WTC11 (cell line): Measurements from ENCODE around the gene PTAR1. TPM values are rescaled to one million over a fixed set of nuclear protein-coding genes. Genes with fewer than 3 reads are reported as not detected.
A peak's percentile ranks its signal among the peaks of the same experiment; 100 is the strongest.

Source experiments
- ATAC-seq: fragments of 200-7000 bp; cut with Tn5 transposase; 2 replicates; pipeline ENCODE4 v1.10.0; 2021; ENCODE audit warnings: mild to moderate bottlenecking, moderate library complexity
- CTCF ChIA-PET: fragments of 300-600 bp; sonication (Branson Sonifier 250); formaldehyde crosslinking; loops from one replicate; lab custom pipeline; 2021; ENCODE audit warnings: antibody characterized with exemption; lab: Charles Lee
- POLR2A ChIA-PET: fragments of 350-600 bp; sonication (Branson Sonifier 250); formaldehyde crosslinking; loops from one replicate; lab custom pipeline; 2021; ENCODE audit warnings: antibody characterized with exemption; lab: Charles Lee
- DNase-seq: peaks from one replicate; pipeline ENCODE4 v3.0.0; 2021; ENCODE audit warnings: low spot score
- H3K27ac Mint-ChIP-seq: 2 replicates; pipeline ENCODE4 v1.8.0; 2021; ENCODE audit warnings: mixed read lengths
- H3K27me3 Mint-ChIP-seq: 2 replicates; pipeline ENCODE4 v1.8.0; 2021; ENCODE audit warnings: low read depth, mild to moderate bottlenecking, moderate library complexity, mixed read lengths
- H3K36me3 Mint-ChIP-seq: 2 replicates; pipeline ENCODE4 v1.8.0; 2021; ENCODE audit warnings: mixed read lengths
- H3K4me1 Mint-ChIP-seq: 2 replicates; pipeline ENCODE4 v1.8.0; 2022; ENCODE audit warnings: mixed read lengths
- H3K4me3 Mint-ChIP-seq: 2 replicates; pipeline ENCODE4 v1.8.0; 2021; ENCODE audit warnings: mild to moderate bottlenecking, moderate library complexity, mixed read lengths
- H3K9me3 Mint-ChIP-seq: 2 replicates; pipeline ENCODE4 v1.8.0; 2021; ENCODE audit warnings: mixed read lengths
- CBFB ChIP-seq: sonication (generic); formaldehyde crosslinking; IDR thresholded peaks from 2 replicates; pipeline ENCODE4 v1.8.1; 2022; ENCODE audit warnings: mild to moderate bottlenecking, low read depth, missing genetic modification reagents
- ELF4 ChIP-seq: sonication (generic); formaldehyde crosslinking; IDR thresholded peaks from 2 replicates; pipeline ENCODE4 v1.8.1; 2022; ENCODE audit warnings: low read depth, mild to moderate bottlenecking, moderate library complexity, missing genetic modification reagents
- EMX1 ChIP-seq: fragments of 250-450 bp; sonication (Bioruptor Pico); IDR thresholded peaks from 2 replicates; pipeline ENCODE4 v1.8.0; 2021; ENCODE audit warnings: mild to moderate bottlenecking
- GABPB1 ChIP-seq: sonication (generic); formaldehyde crosslinking; IDR thresholded peaks from 2 replicates; pipeline ENCODE4 v1.8.1; 2023; ENCODE audit warnings: mild to moderate bottlenecking, missing genetic modification reagents
- HMGA2 ChIP-seq: fragments of 250-450 bp; sonication (Bioruptor Pico); IDR thresholded peaks from 2 replicates; pipeline ENCODE4 v1.4.0; 2021; ENCODE audit warnings: mild to moderate bottlenecking, moderate library complexity
- OVOL2 ChIP-seq: fragments of 250-450 bp; sonication (Bioruptor Pico); IDR thresholded peaks from 2 replicates; pipeline ENCODE4 v1.9.0; 2021; ENCODE audit warnings: mild to moderate bottlenecking, borderline replicate concordance
- TCF7 ChIP-seq: sonication (generic); formaldehyde crosslinking; IDR thresholded peaks from 2 replicates; pipeline ENCODE4 v1.8.0; 2022; ENCODE audit warnings: mild to moderate bottlenecking, low read depth, missing genetic modification reagents, moderate library complexity
- TEAD1 ChIP-seq: sonication (generic); formaldehyde crosslinking; IDR thresholded peaks from 2 replicates; pipeline ENCODE4 v1.8.0; 2022; ENCODE audit warnings: mild to moderate bottlenecking, missing genetic modification reagents
- TEAD4 ChIP-seq: sonication (generic); formaldehyde crosslinking; IDR thresholded peaks from 2 replicates; pipeline ENCODE4 v1.8.0; 2022; ENCODE audit warnings: mild to moderate bottlenecking, missing genetic modification reagents
- ZNF232 ChIP-seq: sonication (generic); formaldehyde crosslinking; IDR thresholded peaks from 2 replicates; pipeline ENCODE4 v1.8.0; 2022; ENCODE audit warnings: mild to moderate bottlenecking, missing genetic modification reagents
- ZNF263 ChIP-seq: sonication (generic); formaldehyde crosslinking; IDR thresholded peaks from 2 replicates; pipeline ENCODE4 v1.8.1; 2022; ENCODE audit warnings: low read depth, mild to moderate bottlenecking, moderate library complexity, missing genetic modification reagents
- ZNF416 ChIP-seq: fragments of 250-450 bp; sonication (Bioruptor Pico); IDR thresholded peaks from 2 replicates; pipeline ENCODE4 v1.9.0; 2021; ENCODE audit warnings: mild to moderate bottlenecking, inconsistent platforms
- ZNF423 ChIP-seq: fragments of 250-450 bp; sonication (Bioruptor Pico); IDR thresholded peaks from 2 replicates; pipeline ENCODE4 v2.1.2; 2022; ENCODE audit warnings: mild to moderate bottlenecking, moderate library complexity
- total RNA-seq: library from RNA; stranded (reverse); gene quantifications from 3 replicates; pipeline ENCODE4 v1.2.3, GENCODE V29; 2021
- TF ChIP-seq, protein P1 (sequence below): sonication (generic); formaldehyde crosslinking; IDR thresholded peaks from 2 replicates; pipeline ENCODE4 v1.8.1; 2023; ENCODE audit warnings: mild to moderate bottlenecking, missing genetic modification reagents, borderline replicate concordance
- TF ChIP-seq, protein P2 (sequence below): fragments of 200-600 bp; IDR thresholded peaks from 2 replicates; pipeline ENCODE4 v1.8.0; 2022; ENCODE audit warnings: antibody characterized with exemption
- TF ChIP-seq, protein P3 (sequence below): fragments of 250-450 bp; sonication (Bioruptor Pico); IDR thresholded peaks from 2 replicates; pipeline ENCODE4 v2.1.2; 2022; ENCODE audit warnings: mild to moderate bottlenecking, moderate library complexity
- TF ChIP-seq, protein P4 (sequence below): sonication (generic); formaldehyde crosslinking; IDR thresholded peaks from 2 replicates; pipeline ENCODE4 v1.8.0; 2022; ENCODE audit warnings: mild to moderate bottlenecking, missing genetic modification reagents
- TF ChIP-seq, protein P5 (sequence below): sonication (generic); formaldehyde crosslinking; IDR thresholded peaks from 2 replicates; pipeline ENCODE4 v1.8.1; 2022; ENCODE audit warnings: mild to moderate bottlenecking, missing genetic modification reagents, moderate library complexity, borderline replicate concordance
- TF ChIP-seq, protein P6 (sequence below): sonication (generic); formaldehyde crosslinking; IDR thresholded peaks from 2 replicates; pipeline ENCODE4 v1.8.1; 2023; ENCODE audit warnings: mild to moderate bottlenecking, moderate library complexity, missing genetic modification reagents

Gene PTAR1
- total RNA-seq, 1 experiment from 2014 or later = 90.8 TPM

DNA sequence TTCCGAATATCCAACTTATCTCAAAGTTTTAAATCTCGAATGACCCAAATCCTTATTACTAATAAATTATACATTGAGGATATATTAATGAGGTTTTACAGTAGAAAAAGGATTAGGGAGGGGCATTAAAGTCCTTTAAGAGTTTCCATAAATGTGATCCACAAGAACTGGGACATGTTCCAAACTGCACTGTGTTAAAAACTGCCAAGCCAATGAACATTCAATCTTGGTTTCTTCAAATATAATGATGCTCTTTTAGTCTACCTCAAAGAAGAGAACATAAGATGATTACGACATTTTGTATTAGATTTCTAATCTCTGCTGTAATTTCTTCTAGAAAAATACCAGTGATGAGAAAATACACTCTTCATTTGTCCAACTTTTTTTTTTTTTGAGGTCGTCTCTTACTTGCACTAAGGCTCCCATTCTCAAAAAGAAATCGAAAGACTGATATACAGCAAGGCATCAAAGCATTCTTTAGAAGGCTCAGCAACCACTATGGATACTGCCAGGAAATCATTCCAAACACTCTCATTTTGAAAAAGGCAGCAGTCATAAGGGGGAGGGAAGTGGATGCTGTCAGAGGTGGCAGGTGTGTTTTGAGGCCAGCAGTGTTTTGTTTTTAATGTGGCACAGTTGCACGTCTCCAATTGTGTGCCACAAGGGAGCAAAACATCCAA lies 1.7 kb downstream of the PTAR1 start:
- TF ChIP-seq, protein P1, sequence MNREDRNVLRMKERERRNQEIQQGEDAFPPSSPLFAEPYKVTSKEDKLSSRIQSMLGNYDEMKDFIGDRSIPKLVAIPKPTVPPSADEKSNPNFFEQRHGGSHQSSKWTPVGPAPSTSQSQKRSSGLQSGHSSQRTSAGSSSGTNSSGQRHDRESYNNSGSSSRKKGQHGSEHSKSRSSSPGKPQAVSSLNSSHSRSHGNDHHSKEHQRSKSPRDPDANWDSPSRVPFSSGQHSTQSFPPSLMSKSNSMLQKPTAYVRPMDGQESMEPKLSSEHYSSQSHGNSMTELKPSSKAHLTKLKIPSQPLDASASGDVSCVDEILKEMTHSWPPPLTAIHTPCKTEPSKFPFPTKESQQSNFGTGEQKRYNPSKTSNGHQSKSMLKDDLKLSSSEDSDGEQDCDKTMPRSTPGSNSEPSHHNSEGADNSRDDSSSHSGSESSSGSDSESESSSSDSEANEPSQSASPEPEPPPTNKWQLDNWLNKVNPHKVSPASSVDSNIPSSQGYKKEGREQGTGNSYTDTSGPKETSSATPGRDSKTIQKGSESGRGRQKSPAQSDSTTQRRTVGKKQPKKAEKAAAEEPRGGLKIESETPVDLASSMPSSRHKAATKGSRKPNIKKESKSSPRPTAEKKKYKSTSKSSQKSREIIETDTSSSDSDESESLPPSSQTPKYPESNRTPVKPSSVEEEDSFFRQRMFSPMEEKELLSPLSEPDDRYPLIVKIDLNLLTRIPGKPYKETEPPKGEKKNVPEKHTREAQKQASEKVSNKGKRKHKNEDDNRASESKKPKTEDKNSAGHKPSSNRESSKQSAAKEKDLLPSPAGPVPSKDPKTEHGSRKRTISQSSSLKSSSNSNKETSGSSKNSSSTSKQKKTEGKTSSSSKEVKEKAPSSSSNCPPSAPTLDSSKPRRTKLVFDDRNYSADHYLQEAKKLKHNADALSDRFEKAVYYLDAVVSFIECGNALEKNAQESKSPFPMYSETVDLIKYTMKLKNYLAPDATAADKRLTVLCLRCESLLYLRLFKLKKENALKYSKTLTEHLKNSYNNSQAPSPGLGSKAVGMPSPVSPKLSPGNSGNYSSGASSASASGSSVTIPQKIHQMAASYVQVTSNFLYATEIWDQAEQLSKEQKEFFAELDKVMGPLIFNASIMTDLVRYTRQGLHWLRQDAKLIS = no peak
- TF ChIP-seq, protein P2, sequence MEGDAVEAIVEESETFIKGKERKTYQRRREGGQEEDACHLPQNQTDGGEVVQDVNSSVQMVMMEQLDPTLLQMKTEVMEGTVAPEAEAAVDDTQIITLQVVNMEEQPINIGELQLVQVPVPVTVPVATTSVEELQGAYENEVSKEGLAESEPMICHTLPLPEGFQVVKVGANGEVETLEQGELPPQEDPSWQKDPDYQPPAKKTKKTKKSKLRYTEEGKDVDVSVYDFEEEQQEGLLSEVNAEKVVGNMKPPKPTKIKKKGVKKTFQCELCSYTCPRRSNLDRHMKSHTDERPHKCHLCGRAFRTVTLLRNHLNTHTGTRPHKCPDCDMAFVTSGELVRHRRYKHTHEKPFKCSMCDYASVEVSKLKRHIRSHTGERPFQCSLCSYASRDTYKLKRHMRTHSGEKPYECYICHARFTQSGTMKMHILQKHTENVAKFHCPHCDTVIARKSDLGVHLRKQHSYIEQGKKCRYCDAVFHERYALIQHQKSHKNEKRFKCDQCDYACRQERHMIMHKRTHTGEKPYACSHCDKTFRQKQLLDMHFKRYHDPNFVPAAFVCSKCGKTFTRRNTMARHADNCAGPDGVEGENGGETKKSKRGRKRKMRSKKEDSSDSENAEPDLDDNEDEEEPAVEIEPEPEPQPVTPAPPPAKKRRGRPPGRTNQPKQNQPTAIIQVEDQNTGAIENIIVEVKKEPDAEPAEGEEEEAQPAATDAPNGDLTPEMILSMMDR = no peak
- TF ChIP-seq ZNF232 (no peak), CBFB (CRISPR knock-in tag) (no peak), ZNF263 (CRISPR knock-in tag) (no peak), TEAD1 (CRISPR knock-in tag) (no peak), TCF7 (CRISPR knock-in tag) (no peak), ELF4 (CRISPR knock-in tag) (no peak), EMX1 (CRISPR knock-in tag) (no peak), HMGA2 (CRISPR knock-in tag) (no peak), TEAD4 (CRISPR knock-in tag) (no peak), OVOL2 (no peak), GABPB1 (CRISPR knock-in tag) (no peak), ZNF416 (no peak), ZNF423 (CRISPR knock-in tag) (no peak)
- TF ChIP-seq, protein P3, sequence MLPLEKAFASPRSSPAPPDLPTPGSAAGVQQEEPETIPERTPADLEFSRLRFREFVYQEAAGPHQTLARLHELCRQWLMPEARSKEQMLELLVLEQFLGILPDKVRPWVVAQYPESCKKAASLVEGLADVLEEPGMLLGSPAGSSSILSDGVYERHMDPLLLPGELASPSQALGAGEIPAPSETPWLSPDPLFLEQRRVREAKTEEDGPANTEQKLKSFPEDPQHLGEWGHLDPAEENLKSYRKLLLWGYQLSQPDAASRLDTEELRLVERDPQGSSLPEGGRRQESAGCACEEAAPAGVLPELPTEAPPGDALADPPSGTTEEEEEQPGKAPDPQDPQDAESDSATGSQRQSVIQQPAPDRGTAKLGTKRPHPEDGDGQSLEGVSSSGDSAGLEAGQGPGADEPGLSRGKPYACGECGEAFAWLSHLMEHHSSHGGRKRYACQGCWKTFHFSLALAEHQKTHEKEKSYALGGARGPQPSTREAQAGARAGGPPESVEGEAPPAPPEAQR (CRISPR knock-in tag) = no peak
- TF ChIP-seq, protein P4, sequence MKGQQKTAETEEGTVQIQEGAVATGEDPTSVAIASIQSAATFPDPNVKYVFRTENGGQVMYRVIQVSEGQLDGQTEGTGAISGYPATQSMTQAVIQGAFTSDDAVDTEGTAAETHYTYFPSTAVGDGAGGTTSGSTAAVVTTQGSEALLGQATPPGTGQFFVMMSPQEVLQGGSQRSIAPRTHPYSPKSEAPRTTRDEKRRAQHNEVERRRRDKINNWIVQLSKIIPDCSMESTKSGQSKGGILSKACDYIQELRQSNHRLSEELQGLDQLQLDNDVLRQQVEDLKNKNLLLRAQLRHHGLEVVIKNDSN (CRISPR knock-in tag) = no peak
- TF ChIP-seq, protein P5, sequence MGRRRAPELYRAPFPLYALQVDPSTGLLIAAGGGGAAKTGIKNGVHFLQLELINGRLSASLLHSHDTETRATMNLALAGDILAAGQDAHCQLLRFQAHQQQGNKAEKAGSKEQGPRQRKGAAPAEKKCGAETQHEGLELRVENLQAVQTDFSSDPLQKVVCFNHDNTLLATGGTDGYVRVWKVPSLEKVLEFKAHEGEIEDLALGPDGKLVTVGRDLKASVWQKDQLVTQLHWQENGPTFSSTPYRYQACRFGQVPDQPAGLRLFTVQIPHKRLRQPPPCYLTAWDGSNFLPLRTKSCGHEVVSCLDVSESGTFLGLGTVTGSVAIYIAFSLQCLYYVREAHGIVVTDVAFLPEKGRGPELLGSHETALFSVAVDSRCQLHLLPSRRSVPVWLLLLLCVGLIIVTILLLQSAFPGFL = no peak
- TF ChIP-seq, protein P6, sequence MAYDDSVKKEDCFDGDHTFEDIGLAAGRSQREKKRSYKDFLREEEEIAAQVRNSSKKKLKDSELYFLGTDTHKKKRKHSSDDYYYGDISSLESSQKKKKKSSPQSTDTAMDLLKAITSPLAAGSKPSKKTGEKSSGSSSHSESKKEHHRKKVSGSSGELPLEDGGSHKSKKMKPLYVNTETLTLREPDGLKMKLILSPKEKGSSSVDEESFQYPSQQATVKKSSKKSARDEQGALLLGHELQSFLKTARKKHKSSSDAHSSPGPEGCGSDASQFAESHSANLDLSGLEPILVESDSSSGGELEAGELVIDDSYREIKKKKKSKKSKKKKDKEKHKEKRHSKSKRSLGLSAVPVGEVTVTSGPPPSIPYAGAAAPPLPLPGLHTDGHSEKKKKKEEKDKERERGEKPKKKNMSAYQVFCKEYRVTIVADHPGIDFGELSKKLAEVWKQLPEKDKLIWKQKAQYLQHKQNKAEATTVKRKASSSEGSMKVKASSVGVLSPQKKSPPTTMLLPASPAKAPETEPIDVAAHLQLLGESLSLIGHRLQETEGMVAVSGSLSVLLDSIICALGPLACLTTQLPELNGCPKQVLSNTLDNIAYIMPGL (CRISPR knock-in tag) = no peak
- no peaks in the 10 kb centered on the region for H3K9me3 Mint-ChIP-seq
- peak overlapping the region; percentile 89 for H3K4me3 Mint-ChIP-seq
- peak overlapping the region; percentile 88 for H3K27ac Mint-ChIP-seq
- H3K27me3 Mint-ChIP-seq = no peaks in the 10 kb centered on the region
- peaks cover 60% of the 10 kb centered on the region for H3K4me1 Mint-ChIP-seq
- CTCF ChIA-PET = interaction anchor here (0.8 kb wide), 1 partner anchor 51 kb away, joined by 5 read pairs; no protein-coding TSS in a partner anchor
- POLR2A ChIA-PET = interaction anchor here (0.7 kb wide), 1 partner anchor 11 kb away, joined by 6 read pairs; no protein-coding TSS in a partner anchor
- H3K36me3 Mint-ChIP-seq = peaks cover 14% of the 10 kb centered on the region
- DNase-seq = no peak
- no peak for ATAC-seq
